ENCODE data around the gene ATG16L2.
A peak's percentile ranks its signal among the peaks of the same experiment; 100 is the strongest.

Gene ATG16L2

GRCh38 chr11:72776117-72776843 is 37.9 kb upstream of the ATG16L2 start:
- Mint-ChIP-seq H3K36me3 (ENCODE audit: low read depth) (no peaks in the 10 kb centered on the region), H3K27ac (no peak overlapping the region), H3K4me3 (no peak overlapping the region), H3K27me3 (no peaks in the 10 kb centered on the region), H3K4me1 (ENCODE audit: low read depth) (peaks cover 7% of the 10 kb centered on the region), H3K9me3 (no peaks in the 10 kb centered on the region)

- no peak overlapping the region for H3K4me3 Mint-ChIP-seq
- H3K27ac Mint-ChIP-seq, result no peak overlapping the region
- peaks cover 10% of the 10 kb centered on the region for H3K4me1 Mint-ChIP-seq (ENCODE audit: low read depth)
Measured at GRCh38 chr11:72776844-72777754, 37.1 kb upstream of the ATG16L2 start.

GRCh38 chr11:72777755-72778278 is 36.4 kb upstream of the ATG16L2 start:
- Mint-ChIP-seq H3K4me3 (no peak overlapping the region), H3K9me3 (no peaks in the 10 kb centered on the region), H3K27me3 (no peaks in the 10 kb centered on the region), H3K36me3 (ENCODE audit: low read depth) (no peaks in the 10 kb centered on the region), H3K27ac (no peak overlapping the region), H3K4me1 (ENCODE audit: low read depth) (peaks cover 18% of the 10 kb centered on the region)

More at GRCh38 chr11:72776844-72777754, 37.1 kb upstream of the ATG16L2 start:
- Mint-ChIP-seq H3K27me3 (no peaks in the 10 kb centered on the region), H3K36me3 (ENCODE audit: low read depth) (no peaks in the 10 kb centered on the region), H3K9me3 (no peaks in the 10 kb centered on the region)

- Mint-ChIP-seq H3K27ac (no peak overlapping the region), H3K27me3 (no peaks in the 10 kb centered on the region), H3K9me3 (no peaks in the 10 kb centered on the region), H3K4me3 (no peak overlapping the region), H3K36me3 (ENCODE audit: low read depth) (no peaks in the 10 kb centered on the region), H3K4me1 (ENCODE audit: low read depth) (peaks cover 18% of the 10 kb centered on the region)
Measured at GRCh38 chr11:72778535-72779494, 35.4 kb upstream of the ATG16L2 start.

- Mint-ChIP-seq H3K27me3 (no peaks in the 10 kb centered on the region), H3K4me3 (no peak overlapping the region), H3K9me3 (no peaks in the 10 kb centered on the region), H3K36me3 (ENCODE audit: low read depth) (no peaks in the 10 kb centered on the region), H3K4me1 (ENCODE audit: low read depth) (peaks cover 18% of the 10 kb centered on the region), H3K27ac (no peak overlapping the region)
Measured at GRCh38 chr11:72779495-72780128, 34.6 kb upstream of the ATG16L2 start.

GRCh38 chr11:72780296-72781062 is 33.7 kb upstream of the ATG16L2 start:
- peaks cover 18% of the 10 kb centered on the region for H3K4me1 Mint-ChIP-seq (ENCODE audit: low read depth)
- no peak overlapping the region for H3K27ac Mint-ChIP-seq
- no peaks in the 10 kb centered on the region for H3K27me3 Mint-ChIP-seq

GRCh38 chr11:72781063-72781312 is 33.2 kb upstream of the ATG16L2 start:
- Mint-ChIP-seq H3K27ac (no peak overlapping the region), H3K9me3 (no peaks in the 10 kb centered on the region), H3K36me3 (ENCODE audit: low read depth) (no peaks in the 10 kb centered on the region), H3K27me3 (no peaks in the 10 kb centered on the region), H3K4me1 (ENCODE audit: low read depth) (peaks cover 18% of the 10 kb centered on the region), H3K4me3 (peak overlapping the region; percentile 48)

More at GRCh38 chr11:72780296-72781062, 33.7 kb upstream of the ATG16L2 start:
- Mint-ChIP-seq H3K4me3 (peak overlapping the region; percentile 48), H3K36me3 (ENCODE audit: low read depth) (no peaks in the 10 kb centered on the region), H3K9me3 (no peaks in the 10 kb centered on the region)

GRCh38 chr11:72781313-72782080 is 32.7 kb upstream of the ATG16L2 start:
- Mint-ChIP-seq H3K36me3 (ENCODE audit: low read depth) (no peaks in the 10 kb centered on the region), H3K27ac (no peak overlapping the region), H3K4me1 (ENCODE audit: low read depth) (peaks cover 19% of the 10 kb centered on the region), H3K9me3 (no peaks in the 10 kb centered on the region), H3K27me3 (no peaks in the 10 kb centered on the region), H3K4me3 (peak overlapping the region; percentile 60)

- Mint-ChIP-seq H3K27me3 (no peaks in the 10 kb centered on the region), H3K4me1 (ENCODE audit: low read depth) (peaks cover 26% of the 10 kb centered on the region), H3K4me3 (peak overlapping the region; percentile 60), H3K27ac (peak overlapping the region; percentile 2), H3K36me3 (ENCODE audit: low read depth) (no peaks in the 10 kb centered on the region), H3K9me3 (no peaks in the 10 kb centered on the region)
Measured at GRCh38 chr11:72782081-72782920, 31.9 kb upstream of the ATG16L2 start.

- H3K4me3 Mint-ChIP-seq, result no peak overlapping the region
- H3K4me1 Mint-ChIP-seq (ENCODE audit: low read depth), result peaks cover 36% of the 10 kb centered on the region
- H3K27ac Mint-ChIP-seq, result no peak overlapping the region
Measured at GRCh38 chr11:72783144-72783905, 30.9 kb upstream of the ATG16L2 start.

GRCh38 chr11:72784662-72785061 is 29.5 kb upstream of the ATG16L2 start:
- H3K4me3 Mint-ChIP-seq, result no peak overlapping the region
- H3K4me1 Mint-ChIP-seq (ENCODE audit: low read depth), result peaks cover 31% of the 10 kb centered on the region
- no peaks in the 10 kb centered on the region for H3K27me3 Mint-ChIP-seq
- no peaks in the 10 kb centered on the region for H3K36me3 Mint-ChIP-seq (ENCODE audit: low read depth)
- H3K9me3 Mint-ChIP-seq, result no peaks in the 10 kb centered on the region
- no peak overlapping the region for H3K27ac Mint-ChIP-seq

More at GRCh38 chr11:72783144-72783905, 30.9 kb upstream of the ATG16L2 start:
- Mint-ChIP-seq H3K36me3 (ENCODE audit: low read depth) (no peaks in the 10 kb centered on the region), H3K9me3 (no peaks in the 10 kb centered on the region), H3K27me3 (no peaks in the 10 kb centered on the region)
